GM12878 (cell line): ENCODE measurements around the gene EDN3. TPM values are rescaled to one million over a fixed set of nuclear protein-coding genes. Genes with fewer than 3 reads are reported as not detected.

ENCODE experiments used
- SUPT20H ChIP-seq: IDR thresholded peaks from 2 replicates; pipeline ENCODE4 v1.6.1; 2011; ENCODE audit warnings: low read depth, mild to moderate bottlenecking, low read length, moderate library complexity, borderline replicate concordance; ENCODE audit not compliant: control insufficient read depth
- polyA plus RNA-seq, 11 experiments: library from polyadenylated mRNA; depleted of rRNA in 4 of 11; unstranded in 6 of 11; stranded (reverse) in 5 of 11; fragments of >200 nt; fragmentation: Nextera tagmentation in 4 of 11; fragmentation: Illumina TruSeq in 1 of 11; extraction: Ambion mirVana in 4 of 11; extraction: Trizol in 1 of 11; gene quantifications; 1 replicate in 1 of 11; 2 replicates in 10 of 11; pipeline versions ENCODE4 v1.2.1 to v1.2.3, GENCODE V29; 2011 to 2016; ENCODE audit warnings: inconsistent platforms in 2 of 11, missing spikeins in 2 of 11, low read depth in 1 of 11
- total RNA-seq, 4 experiments: library from RNA; depleted of rRNA in 3 of 4; stranded (reverse); fragments of >200 nt in 3 of 4; fragmentation: Illumina TruSeq in 1 of 4; extraction: Trizol in 1 of 4; gene quantifications; 2 replicates each; pipeline versions ENCODE4 v1.2.1 to v1.2.3, GENCODE V29; 2013 to 2021
- TF ChIP-seq, protein P1 (sequence below): fragments of 450-650 bp; formaldehyde crosslinking; IDR thresholded peaks from 2 replicates; pipeline ENCODE4 v1.4.0; 2020; ENCODE audit warnings: mild to moderate bottlenecking, moderate library complexity
- TF ChIP-seq, protein P2 (sequence below): fragments of 450-650 bp; IDR thresholded peaks from 2 replicates; pipeline ENCODE4 v1.6.1; 2017; ENCODE audit warnings: mild to moderate bottlenecking, moderate library complexity

EDN3 gene
- total and polyA plus RNA-seq, 10 of the 15 experiments (the other 5 are each of a cell fraction or from before 2014, with no cell fraction given): not detected

DNA sequence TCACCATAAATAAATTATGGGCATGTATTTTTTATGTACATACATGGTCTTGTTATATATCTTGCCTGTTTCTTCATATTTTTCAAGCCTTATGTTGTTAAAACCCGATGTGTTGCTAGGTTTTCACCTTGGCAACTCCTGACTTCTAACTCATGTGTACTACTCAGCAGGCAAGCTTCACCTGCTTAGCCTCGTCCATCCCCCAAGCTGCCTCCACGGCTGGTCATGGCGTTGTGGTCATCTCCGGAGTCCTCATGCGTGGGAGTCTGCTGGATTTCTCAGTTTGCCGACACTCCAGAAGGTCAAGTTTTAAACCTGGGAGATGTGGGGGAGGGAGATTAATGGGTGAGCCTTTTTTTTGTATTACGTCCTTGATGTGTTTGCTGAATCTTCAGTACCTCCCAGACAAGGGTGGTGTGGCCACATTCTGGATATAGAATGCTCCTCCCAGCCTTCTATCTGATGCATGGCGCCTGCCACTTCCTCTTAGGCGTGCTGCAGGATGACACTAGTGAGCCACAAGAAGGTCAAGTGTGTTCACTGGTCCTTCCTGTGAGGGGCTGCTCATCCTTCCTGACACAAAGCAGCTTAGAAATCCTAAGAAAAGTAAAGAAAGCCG, 26.6 kb upstream of the EDN3 start (continued):
- TF ChIP-seq, protein P1, sequence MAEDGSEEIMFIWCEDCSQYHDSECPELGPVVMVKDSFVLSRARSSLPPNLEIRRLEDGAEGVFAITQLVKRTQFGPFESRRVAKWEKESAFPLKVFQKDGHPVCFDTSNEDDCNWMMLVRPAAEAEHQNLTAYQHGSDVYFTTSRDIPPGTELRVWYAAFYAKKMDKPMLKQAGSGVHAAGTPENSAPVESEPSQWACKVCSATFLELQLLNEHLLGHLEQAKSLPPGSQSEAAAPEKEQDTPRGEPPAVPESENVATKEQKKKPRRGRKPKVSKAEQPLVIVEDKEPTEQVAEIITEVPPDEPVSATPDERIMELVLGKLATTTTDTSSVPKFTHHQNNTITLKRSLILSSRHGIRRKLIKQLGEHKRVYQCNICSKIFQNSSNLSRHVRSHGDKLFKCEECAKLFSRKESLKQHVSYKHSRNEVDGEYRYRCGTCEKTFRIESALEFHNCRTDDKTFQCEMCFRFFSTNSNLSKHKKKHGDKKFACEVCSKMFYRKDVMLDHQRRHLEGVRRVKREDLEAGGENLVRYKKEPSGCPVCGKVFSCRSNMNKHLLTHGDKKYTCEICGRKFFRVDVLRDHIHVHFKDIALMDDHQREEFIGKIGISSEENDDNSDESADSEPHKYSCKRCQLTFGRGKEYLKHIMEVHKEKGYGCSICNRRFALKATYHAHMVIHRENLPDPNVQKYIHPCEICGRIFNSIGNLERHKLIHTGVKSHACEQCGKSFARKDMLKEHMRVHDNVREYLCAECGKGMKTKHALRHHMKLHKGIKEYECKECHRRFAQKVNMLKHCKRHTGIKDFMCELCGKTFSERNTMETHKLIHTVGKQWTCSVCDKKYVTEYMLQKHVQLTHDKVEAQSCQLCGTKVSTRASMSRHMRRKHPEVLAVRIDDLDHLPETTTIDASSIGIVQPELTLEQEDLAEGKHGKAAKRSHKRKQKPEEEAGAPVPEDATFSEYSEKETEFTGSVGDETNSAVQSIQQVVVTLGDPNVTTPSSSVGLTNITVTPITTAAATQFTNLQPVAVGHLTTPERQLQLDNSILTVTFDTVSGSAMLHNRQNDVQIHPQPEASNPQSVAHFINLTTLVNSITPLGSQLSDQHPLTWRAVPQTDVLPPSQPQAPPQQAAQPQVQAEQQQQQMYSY (CRISPR knock-in tag): no peak
- TF ChIP-seq SUPT20H: no peak
- TF ChIP-seq, protein P2, sequence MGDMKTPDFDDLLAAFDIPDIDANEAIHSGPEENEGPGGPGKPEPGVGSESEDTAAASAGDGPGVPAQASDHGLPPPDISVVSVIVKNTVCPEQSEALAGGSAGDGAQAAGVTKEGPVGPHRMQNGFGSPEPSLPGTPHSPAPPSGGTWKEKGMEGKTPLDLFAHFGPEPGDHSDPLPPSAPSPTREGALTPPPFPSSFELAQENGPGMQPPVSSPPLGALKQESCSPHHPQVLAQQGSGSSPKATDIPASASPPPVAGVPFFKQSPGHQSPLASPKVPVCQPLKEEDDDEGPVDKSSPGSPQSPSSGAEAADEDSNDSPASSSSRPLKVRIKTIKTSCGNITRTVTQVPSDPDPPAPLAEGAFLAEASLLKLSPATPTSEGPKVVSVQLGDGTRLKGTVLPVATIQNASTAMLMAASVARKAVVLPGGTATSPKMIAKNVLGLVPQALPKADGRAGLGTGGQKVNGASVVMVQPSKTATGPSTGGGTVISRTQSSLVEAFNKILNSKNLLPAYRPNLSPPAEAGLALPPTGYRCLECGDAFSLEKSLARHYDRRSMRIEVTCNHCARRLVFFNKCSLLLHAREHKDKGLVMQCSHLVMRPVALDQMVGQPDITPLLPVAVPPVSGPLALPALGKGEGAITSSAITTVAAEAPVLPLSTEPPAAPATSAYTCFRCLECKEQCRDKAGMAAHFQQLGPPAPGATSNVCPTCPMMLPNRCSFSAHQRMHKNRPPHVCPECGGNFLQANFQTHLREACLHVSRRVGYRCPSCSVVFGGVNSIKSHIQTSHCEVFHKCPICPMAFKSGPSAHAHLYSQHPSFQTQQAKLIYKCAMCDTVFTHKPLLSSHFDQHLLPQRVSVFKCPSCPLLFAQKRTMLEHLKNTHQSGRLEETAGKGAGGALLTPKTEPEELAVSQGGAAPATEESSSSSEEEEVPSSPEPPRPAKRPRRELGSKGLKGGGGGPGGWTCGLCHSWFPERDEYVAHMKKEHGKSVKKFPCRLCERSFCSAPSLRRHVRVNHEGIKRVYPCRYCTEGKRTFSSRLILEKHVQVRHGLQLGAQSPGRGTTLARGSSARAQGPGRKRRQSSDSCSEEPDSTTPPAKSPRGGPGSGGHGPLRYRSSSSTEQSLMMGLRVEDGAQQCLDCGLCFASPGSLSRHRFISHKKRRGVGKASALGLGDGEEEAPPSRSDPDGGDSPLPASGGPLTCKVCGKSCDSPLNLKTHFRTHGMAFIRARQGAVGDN: no peak
- TF ChIP-seq, all 136 proteins: peak for 0
